Omental fat pad (tissue), 4 donors: ENCODE results near the gene ADRB1. TPM values are rescaled to one million over a fixed set of nuclear protein-coding genes. Genes with fewer than 3 reads are reported as not detected.

Experiments
- ATAC-seq: fragments of 150-250 bp; one replicate; pipeline ENCODE4 v1.9.1; 2016; ENCODE audit warnings: mild to moderate bottlenecking, moderate library complexity; ENCODE audit not compliant: low FRiP score
- DNase-seq: peaks from one replicate; pipeline ENCODE4 v3.0.0-alpha.2; 2019; ENCODE audit warnings: low spot score
- total RNA-seq, 4 donors: library from RNA; depleted of rRNA; stranded (reverse); fragments of >200 nt; gene quantifications; one replicate each; pipeline ENCODE4 v1.1.0, GENCODE V29; 2016
- TF ChIP-seq, protein P1 (sequence below), 3 donors: fragments of 450-650 bp; IDR thresholded peaks; one replicate each; pipeline ENCODE4 v1.5.1; 2016 to 2017; ENCODE audit warnings: antibody characterized with exemption in 3 of 3, mild to moderate bottlenecking in 3 of 3, moderate library complexity in 2 of 3

The ADRB1 gene
- total RNA-seq, 4 donors from 2014 or later: 4.3 to 16.7 (median 6.4) TPM

DNA sequence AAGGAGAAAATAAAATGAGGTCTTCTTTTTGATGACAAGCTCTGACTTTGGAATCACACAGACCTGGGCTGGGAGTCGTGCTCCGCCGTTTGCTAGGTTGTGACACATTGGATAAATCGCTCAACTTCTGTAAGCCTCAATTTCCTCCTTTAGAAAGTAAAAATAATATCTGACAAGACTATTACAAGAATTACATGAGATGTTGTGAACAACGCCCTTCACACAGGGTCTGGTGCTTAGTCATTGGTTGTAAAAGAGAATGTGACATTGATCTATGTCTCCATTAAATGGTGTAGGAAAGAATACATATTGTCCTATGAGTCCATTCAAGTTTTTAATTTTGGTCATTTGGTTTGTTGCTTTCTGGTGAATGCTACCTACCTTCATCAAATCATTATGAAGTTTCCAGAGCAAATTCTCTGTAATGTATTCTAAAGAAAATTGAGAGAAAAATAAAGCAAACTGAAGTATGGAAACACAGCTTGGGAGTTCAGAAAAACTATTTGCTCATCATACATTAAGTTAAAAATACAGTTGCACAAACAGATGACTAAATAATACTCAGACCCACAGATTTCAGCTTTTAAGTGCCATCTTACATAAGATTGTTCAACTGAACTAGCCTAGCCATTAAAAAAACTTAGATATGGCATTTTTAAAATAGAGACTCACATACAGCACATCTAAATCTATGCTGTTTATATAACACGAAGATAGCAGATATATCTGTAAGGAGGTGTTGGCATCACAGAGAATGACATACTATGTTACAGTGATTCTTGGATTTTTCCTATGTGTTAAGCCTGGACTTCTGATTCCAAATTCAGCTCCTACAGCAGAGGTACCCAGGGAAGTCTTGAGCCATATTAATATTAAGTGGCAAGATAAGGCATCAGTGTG, 12.3 kb upstream of the ADRB1 start:
- ATAC-seq (no peak), DNase-seq (no peak)
- TF ChIP-seq, protein P1, sequence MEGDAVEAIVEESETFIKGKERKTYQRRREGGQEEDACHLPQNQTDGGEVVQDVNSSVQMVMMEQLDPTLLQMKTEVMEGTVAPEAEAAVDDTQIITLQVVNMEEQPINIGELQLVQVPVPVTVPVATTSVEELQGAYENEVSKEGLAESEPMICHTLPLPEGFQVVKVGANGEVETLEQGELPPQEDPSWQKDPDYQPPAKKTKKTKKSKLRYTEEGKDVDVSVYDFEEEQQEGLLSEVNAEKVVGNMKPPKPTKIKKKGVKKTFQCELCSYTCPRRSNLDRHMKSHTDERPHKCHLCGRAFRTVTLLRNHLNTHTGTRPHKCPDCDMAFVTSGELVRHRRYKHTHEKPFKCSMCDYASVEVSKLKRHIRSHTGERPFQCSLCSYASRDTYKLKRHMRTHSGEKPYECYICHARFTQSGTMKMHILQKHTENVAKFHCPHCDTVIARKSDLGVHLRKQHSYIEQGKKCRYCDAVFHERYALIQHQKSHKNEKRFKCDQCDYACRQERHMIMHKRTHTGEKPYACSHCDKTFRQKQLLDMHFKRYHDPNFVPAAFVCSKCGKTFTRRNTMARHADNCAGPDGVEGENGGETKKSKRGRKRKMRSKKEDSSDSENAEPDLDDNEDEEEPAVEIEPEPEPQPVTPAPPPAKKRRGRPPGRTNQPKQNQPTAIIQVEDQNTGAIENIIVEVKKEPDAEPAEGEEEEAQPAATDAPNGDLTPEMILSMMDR (IDR thresholded peaks at IDR 0.05): no peak

- ATAC-seq (no peak), DNase-seq (no peak)
- TF ChIP-seq, protein P1 (IDR thresholded peaks at IDR 0.05): no peak
Measured at GRCh38 chr10:114033566-114033965, 10.1 kb upstream of the ADRB1 start.

DNA sequence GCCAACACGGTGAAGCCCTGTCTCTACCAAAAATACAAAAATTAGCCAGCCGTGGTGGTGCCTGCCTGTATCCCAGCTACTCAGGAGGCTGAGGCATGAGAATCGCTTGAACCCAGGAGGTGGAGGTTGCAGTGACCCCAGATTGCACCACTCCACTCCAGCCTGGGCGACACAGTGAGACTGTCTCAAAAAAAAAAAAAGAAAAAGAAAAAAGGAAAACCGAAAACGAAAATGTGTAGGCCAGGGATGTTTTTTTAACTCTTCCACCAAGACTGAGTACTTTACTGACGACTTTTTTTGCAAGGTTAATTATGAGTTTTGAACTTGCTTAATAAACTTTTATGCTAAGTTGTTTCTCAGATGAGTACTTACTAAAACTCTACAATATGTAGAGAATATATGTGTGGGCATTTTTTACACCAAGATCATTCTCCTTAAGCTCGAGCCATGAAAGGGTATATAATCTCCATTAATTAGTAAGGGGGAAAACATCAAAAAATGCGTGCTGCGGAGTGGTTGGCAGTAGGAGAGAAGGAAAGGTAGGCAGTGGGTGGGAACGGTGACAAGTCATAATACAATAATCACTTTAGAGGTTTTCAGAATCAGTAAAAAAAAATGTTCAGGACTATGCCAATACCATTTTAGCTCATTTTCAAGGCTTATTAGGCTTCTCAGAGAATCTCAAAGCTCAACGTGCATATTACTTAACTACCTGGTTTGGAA, 8.6 kb upstream of the ADRB1 start:
- TF ChIP-seq, protein P1 (IDR thresholded peaks at IDR 0.05): no peak
- DNase-seq (no peak), ATAC-seq (no peak)

DNA sequence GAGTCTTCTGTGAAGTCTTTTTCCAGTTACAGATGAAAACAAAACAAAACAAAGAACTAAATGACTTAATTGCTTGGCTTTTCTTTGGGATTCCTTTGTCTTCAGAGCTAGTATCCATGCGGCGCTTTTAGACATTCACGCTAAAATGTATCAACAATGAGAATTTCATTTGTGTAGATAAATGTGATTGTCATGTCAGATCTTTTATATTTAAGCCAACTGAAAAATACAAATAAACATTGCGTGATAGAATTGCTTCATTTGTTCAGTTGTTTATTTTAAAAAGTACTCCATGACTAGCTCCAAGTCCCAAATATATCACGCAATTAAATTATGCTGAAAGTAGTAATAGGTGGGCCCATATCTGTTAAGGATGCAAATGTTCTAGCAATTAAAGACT, 7.9 kb upstream of the ADRB1 start:
- TF ChIP-seq, protein P1 (IDR thresholded peaks at IDR 0.05): no peak
- ATAC-seq (no peak), DNase-seq (no peak)

- TF ChIP-seq, protein P1 (IDR thresholded peaks at IDR 0.05): no peak
- DNase-seq (no peak), ATAC-seq (no peak)
Measured at GRCh38 chr10:114038819-114039218, 4.8 kb upstream of the ADRB1 start.

GRCh38 chr10:114041166-114041565, 2.5 kb upstream of the ADRB1 start:
- DNase-seq (no peak), ATAC-seq (no peak)
- TF ChIP-seq, protein P1 (IDR thresholded peaks at IDR 0.05): no peak
